Fibroblast of lung (primary cell): Measurements from ENCODE around the gene CHST11.

Experiments
- EZH2 ChIP-seq: IDR thresholded peaks from 2 replicates; pipeline ENCODE4 v1.5.1; 2012; ENCODE audit warnings: low read length, control low read depth, mild to moderate bottlenecking; ENCODE audit errors: missing control alignments
- TF ChIP-seq, protein P1 (sequence below), 2 donors: IDR thresholded peaks in 1 of 2; conservative IDR thresholded peaks in 1 of 2; 1 replicate in 1 of 2; 2 replicates in 1 of 2; pipeline ENCODE4 v1.5.1; 2011 to 2012; ENCODE audit warnings: low read length in 2 of 2, control low read depth in 1 of 2, inconsistent platforms in 1 of 2, low read depth in 1 of 2, mild to moderate bottlenecking in 1 of 2

GRCh38 chr12:104494137-104494792, 37.5 kb downstream of the CHST11 start:
- TF ChIP-seq, protein P1, sequence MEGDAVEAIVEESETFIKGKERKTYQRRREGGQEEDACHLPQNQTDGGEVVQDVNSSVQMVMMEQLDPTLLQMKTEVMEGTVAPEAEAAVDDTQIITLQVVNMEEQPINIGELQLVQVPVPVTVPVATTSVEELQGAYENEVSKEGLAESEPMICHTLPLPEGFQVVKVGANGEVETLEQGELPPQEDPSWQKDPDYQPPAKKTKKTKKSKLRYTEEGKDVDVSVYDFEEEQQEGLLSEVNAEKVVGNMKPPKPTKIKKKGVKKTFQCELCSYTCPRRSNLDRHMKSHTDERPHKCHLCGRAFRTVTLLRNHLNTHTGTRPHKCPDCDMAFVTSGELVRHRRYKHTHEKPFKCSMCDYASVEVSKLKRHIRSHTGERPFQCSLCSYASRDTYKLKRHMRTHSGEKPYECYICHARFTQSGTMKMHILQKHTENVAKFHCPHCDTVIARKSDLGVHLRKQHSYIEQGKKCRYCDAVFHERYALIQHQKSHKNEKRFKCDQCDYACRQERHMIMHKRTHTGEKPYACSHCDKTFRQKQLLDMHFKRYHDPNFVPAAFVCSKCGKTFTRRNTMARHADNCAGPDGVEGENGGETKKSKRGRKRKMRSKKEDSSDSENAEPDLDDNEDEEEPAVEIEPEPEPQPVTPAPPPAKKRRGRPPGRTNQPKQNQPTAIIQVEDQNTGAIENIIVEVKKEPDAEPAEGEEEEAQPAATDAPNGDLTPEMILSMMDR (conservative IDR thresholded peaks at IDR 0.05 in 1 of 2, IDR thresholded peaks at IDR 0.05 in 1 of 2; ENCODE audit: low read depth in 1 of 2, low read length in 2 of 2): no peak
- TF ChIP-seq EZH2: no peak
